Astrocyte (in vitro differentiated cells and primary cell): ENCODE results near the gene UCP2. TPM values are rescaled to one million over a fixed set of nuclear protein-coding genes. Genes with fewer than 3 reads are reported as not detected.

Experiments
- DNase-seq: peaks from one replicate; pipeline ENCODE4 v3.0.0-alpha.2; 2010; ENCODE audit warnings: low read depth
- FAIRE-seq: peaks from 2 replicates; lab custom pipeline; 2011; peaks lifted over from hg19 to GRCh38; lab: Jason Lieb, UNC
- H2AFZ ChIP-seq: 2 replicates; pipeline ENCODE4 v1.6.0; 2012; ENCODE audit warnings: low read depth, low read length, inconsistent platforms
- H3K27ac ChIP-seq: 2 replicates; pipeline ENCODE4 v1.5.1; 2011; ENCODE audit warnings: low read depth, low read length, inconsistent platforms
- H3K27me3 ChIP-seq: 2 replicates; pipeline ENCODE4 v1.6.0; 2011; ENCODE audit warnings: low read length, inconsistent platforms; ENCODE audit not compliant: insufficient read depth
- H3K36me3 ChIP-seq: 2 replicates; pipeline ENCODE4 v1.5.1; 2011; ENCODE audit warnings: low read length, inconsistent platforms; ENCODE audit not compliant: insufficient read depth
- H3K4me1 ChIP-seq: 2 replicates; pipeline ENCODE4 v1.5.1; 2011; ENCODE audit warnings: low read length, inconsistent platforms; ENCODE audit not compliant: insufficient read depth
- H3K4me2 ChIP-seq: 2 replicates; pipeline ENCODE4 v1.6.0; 2012; ENCODE audit warnings: low read length, inconsistent platforms
- H3K4me3 ChIP-seq: 2 replicates; pipeline ENCODE4 v1.5.1; 2011; ENCODE audit warnings: low read depth, mild to moderate bottlenecking, low read length, inconsistent platforms; ENCODE audit not compliant: insufficient read depth
- H3K79me2 ChIP-seq: 2 replicates; pipeline ENCODE4 v1.6.0; 2012; ENCODE audit warnings: mild to moderate bottlenecking, low read length, inconsistent platforms; ENCODE audit not compliant: insufficient read depth
- H3K9ac ChIP-seq: 2 replicates; pipeline ENCODE4 v1.6.0; 2012; ENCODE audit warnings: mild to moderate bottlenecking, low read length, inconsistent platforms
- H3K9me3 ChIP-seq: 2 replicates; pipeline ENCODE4 v1.5.1; 2012; ENCODE audit warnings: low read depth, mild to moderate bottlenecking, low read length, inconsistent platforms; ENCODE audit not compliant: insufficient read depth
- H4K20me1 ChIP-seq: 2 replicates; pipeline ENCODE4 v1.6.0; 2012; ENCODE audit warnings: low read length, inconsistent platforms; ENCODE audit not compliant: insufficient read depth
- H3K27ac Mint-ChIP-seq: one replicate; pipeline ENCODE4 v1.8.0; 2021; ENCODE audit warnings: mild to moderate bottlenecking, mixed read lengths; ENCODE audit not compliant: unreplicated experiment
- H3K27me3 Mint-ChIP-seq: one replicate; pipeline ENCODE4 v1.8.0; 2021; ENCODE audit warnings: low read depth, mixed read lengths; ENCODE audit not compliant: unreplicated experiment
- H3K36me3 Mint-ChIP-seq: one replicate; pipeline ENCODE4 v1.8.0; 2021; ENCODE audit warnings: low read depth, mixed read lengths; ENCODE audit not compliant: unreplicated experiment
- H3K4me1 Mint-ChIP-seq: one replicate; pipeline ENCODE4 v1.8.0; 2021; ENCODE audit warnings: low read depth, mixed read lengths; ENCODE audit not compliant: unreplicated experiment
- H3K4me3 Mint-ChIP-seq: one replicate; pipeline ENCODE4 v1.8.0; 2021; ENCODE audit warnings: mild to moderate bottlenecking, moderate library complexity, mixed read lengths; ENCODE audit not compliant: unreplicated experiment
- H3K9me3 Mint-ChIP-seq: one replicate; pipeline ENCODE4 v1.8.0; 2021; ENCODE audit warnings: mild to moderate bottlenecking, mixed read lengths; ENCODE audit not compliant: unreplicated experiment
- CTCF ChIP-seq: IDR thresholded peaks from 2 replicates; pipeline ENCODE4 v1.5.1; 2011; ENCODE audit warnings: low read depth, mild to moderate bottlenecking, inconsistent platforms, low read length, moderate library complexity; ENCODE audit not compliant: insufficient read depth
- EZH2 ChIP-seq: IDR thresholded peaks from 2 replicates; pipeline ENCODE4 v1.6.1; 2012; ENCODE audit warnings: mild to moderate bottlenecking, low read length, inconsistent platforms; ENCODE audit not compliant: insufficient read depth
- total RNA-seq: library from RNA; stranded (reverse); gene quantifications from 2 replicates; pipeline ENCODE4 v1.2.1, GENCODE V29; 2021

Gene UCP2
- total RNA-seq, 1 donor from 2014 or later: 83.0 TPM

GRCh38 chr11:73929388-73929787 is 53.3 kb downstream of the UCP2 start:
- H3K4me1 ChIP-seq: no peaks in the 10 kb centered on the region
- DNase-seq (no peak), FAIRE-seq (no peak)
- H3K27me3 ChIP-seq: no peaks in the 10 kb centered on the region
- no peaks in the 10 kb centered on the region for H4K20me1 ChIP-seq
- H3K79me2 ChIP-seq: no peaks in the 10 kb centered on the region
- no peak overlapping the region for H2AFZ ChIP-seq
- H3K4me3 ChIP-seq: no peak overlapping the region
- H3K27me3 Mint-ChIP-seq: no peaks in the 10 kb centered on the region
- H3K36me3 ChIP-seq: peaks cover 12% of the 10 kb centered on the region
- H3K9me3 Mint-ChIP-seq: peaks cover 2% of the 10 kb centered on the region
- TF ChIP-seq CTCF (no peak), EZH2 (no peak)
- H3K9ac ChIP-seq: no peak overlapping the region
- H3K27ac ChIP-seq: no peak overlapping the region
- no peaks in the 10 kb centered on the region for H3K9me3 ChIP-seq
- H3K4me2 ChIP-seq: no peak overlapping the region
- no peaks in the 10 kb centered on the region for H3K4me1 Mint-ChIP-seq
- peaks cover 11% of the 10 kb centered on the region for H3K36me3 Mint-ChIP-seq
- no peak overlapping the region for H3K27ac Mint-ChIP-seq
- H3K4me3 Mint-ChIP-seq: no peak overlapping the region

Other genes with a start within 250 kb of the UCP2 start
- 185 and 200 TPM in 2 replicates for gene RAB6A, start 221.8 kb downstream of the UCP2 start, total RNA-seq
- gene MRPL48, start 195.0 kb downstream of the UCP2 start, total RNA-seq: 23.8 and 24.6 TPM in 2 replicates
- 55.9 and 59.0 TPM in 2 replicates for gene COA4, start 106.0 kb downstream of the UCP2 start, total RNA-seq
- gene PAAF1, start 105.8 kb downstream of the UCP2 start, total RNA-seq: 14.2 and 15.6 TPM in 2 replicates
- gene DNAJB13, start 31.8 kb downstream of the UCP2 start, total RNA-seq: 1.2 and 1.3 TPM in 2 replicates
- 0.65 and 2.0 TPM in 2 replicates for gene UCP3, start 26.2 kb upstream of the UCP2 start, total RNA-seq
- gene C2CD3, start 188.2 kb upstream of the UCP2 start, total RNA-seq: 45.4 and 53.7 TPM in 2 replicates
- gene PPME1, start 188.4 kb upstream of the UCP2 start, total RNA-seq: 376 and 401 TPM in 2 replicates